DMS153 (cell line): ENCODE data around the gene CLUH.
"Not testable (repeated sequence)": the region's sequence is repeated elsewhere in the genome, so short reads cannot be mapped to it uniquely, and the experiment has no call there.

Source experiments
- DNase-seq: peaks from one replicate; lab custom pipeline; 2025; lab: John Stamatoyannopoulos, UW

Gene CLUH

DNA sequence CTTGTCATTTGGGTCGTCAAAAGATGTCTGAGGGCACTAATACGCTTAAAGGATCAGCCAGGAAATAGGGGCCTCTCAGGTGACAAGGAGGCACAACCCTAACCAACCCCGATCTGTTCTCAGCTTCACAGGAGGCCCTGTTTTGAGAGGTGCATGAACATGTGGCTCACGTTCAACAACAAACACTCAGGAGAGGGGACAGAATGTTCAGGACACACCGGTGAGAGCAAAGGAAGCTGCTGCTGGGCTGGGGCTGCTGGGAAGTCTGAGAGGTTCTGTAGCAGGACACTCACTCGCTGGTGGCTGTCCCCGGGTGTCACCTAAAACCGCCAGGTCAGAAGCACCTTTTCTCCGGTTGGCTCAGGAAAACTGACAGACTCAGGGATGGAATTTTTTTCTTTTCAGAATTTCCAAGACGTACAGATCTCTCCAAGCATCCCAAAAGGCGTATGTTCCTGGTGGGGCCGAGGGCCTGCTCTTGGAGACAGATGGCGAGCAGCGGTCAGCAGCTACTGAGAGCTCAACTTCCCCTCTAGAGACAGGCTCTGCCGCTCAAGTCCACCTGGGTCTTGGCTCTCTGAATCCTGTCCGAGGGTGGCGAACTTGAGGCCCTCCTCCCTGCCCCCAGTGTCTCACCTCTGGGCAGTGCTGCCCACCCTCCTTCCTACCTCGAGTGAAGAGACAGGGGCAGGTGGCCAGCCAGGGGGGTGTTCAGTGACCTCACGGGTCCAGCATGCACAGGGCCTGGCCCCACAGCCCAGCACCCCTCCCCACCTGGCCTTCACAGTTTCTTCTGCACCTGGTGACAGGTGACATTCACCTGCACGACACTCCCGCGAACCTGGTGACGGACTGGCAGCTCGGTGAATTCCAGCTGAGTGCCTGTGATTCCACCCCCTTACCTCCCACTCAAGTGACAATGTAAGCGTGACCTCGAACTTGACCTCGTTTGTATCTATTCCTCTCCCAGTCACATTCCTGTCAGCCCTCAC lies 22.9 kb downstream of the CLUH start:
- DNase-seq: no peak

DNA sequence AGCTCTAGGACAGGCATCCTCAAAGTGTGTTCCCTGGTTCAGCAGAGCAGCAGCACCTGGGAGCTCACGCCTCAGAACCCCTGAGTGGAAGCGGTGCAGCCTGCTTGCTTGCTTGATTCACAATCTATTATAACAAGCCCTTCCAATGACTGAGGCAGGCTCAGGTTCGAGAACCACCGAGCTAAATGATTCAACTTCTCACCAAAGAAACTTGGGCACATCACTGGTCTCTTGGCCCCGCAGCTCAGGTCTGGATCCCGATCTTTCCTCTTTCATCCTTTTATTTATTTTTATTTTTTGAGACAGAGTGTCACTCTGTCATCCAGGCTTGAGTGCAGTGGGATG lies 24.5 kb downstream of the CLUH start:
- DNase-seq: no peak

DNA sequence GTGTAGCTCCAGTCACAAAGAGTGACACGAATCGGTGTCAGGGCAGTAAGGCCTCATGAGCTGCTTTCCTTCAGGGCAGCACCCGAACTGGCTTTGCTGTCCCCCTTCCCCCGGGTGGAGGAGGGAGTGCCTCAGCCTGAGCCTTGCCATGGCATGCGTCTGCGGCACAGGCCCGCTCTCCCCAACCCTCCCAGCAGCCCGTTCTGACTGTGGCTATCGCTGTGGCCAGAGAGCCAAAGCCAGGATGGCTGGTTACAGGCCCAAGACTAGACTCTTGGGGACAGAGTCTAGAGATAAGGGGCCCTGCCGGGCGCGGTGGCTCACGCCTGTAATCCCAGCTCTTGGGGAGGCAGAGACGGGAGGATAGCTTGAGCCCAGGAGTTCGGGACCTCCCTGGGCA lies 25.9 kb downstream of the CLUH start:
- no peak for DNase-seq

DNA sequence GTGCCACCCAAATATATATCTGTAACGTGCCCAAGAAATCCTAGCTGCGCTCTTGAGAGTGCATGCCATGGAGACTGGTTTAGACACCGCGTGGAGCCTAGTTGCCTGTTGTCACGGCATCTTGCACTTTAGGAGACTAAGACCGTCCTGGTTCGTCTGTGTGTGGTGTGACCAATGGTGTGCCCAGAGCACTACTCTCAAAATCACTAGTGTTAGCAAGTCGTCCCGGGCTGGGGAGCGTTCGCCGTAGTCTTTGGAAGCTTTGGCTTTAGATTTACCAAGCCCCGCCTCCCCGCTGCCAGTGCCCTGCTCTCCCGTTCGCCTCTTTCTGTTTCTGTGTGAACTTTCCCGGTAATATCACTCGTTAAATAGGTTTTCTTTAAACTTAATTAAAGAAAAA lies 27.0 kb downstream of the CLUH start:
- DNase-seq: no peak

DNA sequence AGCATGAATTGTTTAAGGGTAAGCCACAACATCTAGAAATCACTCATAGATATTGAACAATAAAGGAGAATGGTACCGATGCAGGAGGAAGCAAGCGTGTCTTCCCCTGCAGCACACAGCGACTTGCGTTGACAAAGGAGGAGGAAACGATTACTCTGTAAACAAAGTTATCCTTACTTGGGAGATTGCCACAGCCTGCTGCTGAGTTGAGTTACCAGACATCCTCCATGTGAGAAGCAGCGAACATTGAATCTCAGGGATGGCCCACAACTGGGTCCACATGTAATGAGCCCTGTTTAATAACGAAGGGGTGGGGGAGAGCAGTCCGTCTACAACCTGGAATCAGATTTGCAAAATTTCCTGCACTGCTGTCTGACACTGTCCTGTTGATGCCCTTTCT lies 27.7 kb downstream of the CLUH start:
- no peak for DNase-seq

DNA sequence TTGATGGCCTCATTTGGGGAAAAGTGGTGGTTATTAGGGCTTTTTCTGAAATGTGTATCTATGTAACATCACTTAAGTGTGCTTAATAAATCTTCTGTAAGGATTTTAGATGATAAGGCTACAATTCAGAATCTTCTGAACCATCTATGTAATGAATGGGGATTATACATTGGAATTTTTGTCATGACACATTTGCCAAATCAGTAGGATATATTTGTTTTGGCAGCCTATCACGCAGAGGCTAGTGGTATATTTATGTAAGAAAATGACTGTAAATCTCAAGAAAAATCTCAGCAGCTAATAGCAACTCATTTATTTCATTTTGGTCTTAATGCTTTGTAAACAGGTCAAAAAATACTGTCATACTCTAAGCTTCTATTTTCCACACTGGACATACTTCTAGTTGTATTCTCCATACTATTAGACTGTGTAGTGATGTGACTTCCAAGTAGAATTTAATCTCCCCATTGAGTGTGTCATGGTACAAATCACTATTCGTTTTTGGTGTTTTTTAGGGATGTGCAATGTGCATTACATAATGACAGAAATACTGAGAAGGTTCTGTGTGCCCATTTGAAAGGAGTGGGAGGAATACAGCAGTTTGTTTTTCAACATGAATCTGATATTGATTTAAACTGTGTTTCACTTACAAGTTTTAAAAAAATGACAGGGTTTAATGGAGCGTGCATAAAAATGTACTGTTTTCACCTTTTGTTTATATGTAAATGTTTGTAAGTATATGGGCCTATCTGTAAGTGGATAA lies 29.2 kb downstream of the CLUH start:
- DNase-seq: no peak

DNA sequence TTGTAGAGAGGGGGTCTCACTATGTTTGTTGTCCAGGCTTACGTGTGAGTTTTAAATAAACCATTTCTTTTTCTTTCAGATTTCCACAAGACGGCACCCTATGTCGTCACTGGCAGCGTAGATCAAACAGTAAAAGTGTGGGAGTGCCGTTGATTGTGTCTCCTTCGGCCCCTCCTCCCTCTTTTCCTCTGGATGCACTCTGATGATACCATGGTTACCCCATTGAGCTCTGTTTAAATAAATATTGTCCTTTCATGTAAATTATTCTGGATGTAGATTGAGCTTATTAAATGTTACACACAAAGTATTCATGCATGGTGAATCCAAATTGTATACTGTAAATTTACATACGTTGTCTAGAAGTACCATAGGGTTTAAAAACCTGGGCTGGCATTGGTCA lies 29.9 kb downstream of the CLUH start:
- no peak for DNase-seq

DNA sequence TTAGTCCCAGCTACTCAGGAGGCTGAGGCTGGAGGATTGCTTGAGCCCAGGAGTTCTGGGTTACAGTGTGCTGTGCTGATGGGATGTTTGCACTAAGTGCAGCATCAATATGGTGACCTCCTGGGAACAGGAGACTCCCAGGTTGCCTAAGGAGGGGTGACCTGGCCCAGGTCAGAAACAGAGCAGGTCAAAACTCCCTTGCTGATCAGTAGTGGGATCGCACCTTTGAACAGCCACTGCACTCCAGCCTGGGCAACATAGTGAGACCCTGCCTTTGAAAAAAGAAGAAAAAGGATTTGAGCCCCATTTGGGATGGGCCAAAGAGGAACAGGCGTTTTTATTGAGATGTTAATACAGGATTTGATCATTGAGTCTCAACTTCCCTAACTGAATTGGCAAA lies 30.6 kb downstream of the CLUH start:
- DNase-seq: no peak

DNA sequence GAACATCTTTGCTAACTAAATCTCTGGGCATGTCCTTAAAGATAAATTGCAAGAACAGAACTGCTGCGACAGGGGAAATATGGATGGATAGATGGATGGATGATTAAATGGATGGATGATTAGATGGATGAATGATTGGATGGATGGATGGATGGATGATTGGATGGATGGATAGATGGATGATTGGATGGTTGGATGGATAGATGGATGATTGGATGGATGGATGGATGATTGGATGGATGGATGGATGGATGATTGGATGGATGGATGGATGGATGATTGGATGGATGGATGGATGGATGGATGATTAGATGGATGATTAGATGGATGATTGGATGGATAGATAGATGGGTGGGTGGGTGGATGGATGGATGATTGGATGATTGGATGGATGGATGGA lies 32.3 kb downstream of the CLUH start:
- not testable (repeated sequence) for DNase-seq

DNA sequence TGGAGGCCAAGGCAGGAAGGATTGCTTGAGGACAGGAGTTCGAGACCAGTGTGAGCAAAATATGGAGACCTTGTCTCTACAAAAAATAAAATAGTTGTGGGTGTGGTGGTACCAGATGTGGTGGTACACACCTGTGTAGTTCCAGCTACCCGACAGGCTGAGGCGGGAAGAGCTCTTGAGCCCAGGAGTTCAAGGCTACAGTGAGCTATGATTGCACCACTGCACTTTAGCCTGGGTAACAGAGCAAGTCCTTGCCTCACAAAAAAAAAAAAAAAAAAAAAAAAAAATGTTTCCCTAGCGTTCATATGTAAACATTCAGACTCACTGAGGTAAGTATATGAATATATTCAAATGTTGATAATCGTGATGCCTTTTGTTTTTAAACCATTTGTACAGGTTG lies 39.5 kb downstream of the CLUH start:
- DNase-seq: no peak

DNA sequence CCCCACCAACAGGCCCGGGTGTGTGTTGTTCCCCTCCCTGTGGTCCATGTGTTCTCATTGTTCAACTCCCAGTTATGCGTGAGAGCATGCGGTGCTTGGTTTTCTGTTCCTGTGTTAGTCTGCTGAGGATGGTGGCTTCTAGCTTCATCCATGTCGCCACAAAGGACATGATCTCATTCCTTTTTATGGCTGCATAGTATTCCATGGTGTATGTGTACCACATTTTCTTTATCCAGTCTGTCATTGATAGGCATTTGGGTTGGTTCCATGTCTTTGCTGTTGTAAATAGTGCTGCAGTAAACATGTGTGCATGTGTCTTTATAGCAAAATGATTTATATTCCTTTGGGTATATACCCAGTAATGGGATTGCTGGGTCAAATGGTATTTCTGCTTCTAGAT lies 51.2 kb downstream of the CLUH start:
- DNase-seq: not testable (repeated sequence)

DNA sequence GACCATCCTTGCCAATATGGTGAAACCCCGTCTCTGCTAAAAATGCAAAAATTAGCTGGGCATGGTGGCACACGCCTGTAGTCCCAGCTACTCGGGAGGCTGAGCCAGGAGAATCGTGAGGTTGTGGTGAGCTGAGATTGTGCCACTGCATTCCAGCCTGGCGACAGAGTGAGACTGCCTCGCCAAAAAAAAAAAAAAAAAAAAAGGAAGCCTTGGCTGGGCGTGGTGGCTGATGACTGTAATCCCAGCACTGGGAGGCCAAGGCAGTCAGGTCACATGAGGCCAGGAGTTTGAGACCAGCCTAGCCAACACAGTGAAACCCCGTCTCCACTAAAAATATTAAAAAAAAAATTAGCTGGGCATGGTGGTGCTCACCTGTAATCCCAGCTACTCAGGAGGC lies 52.2 kb downstream of the CLUH start:
- DNase-seq: not testable (repeated sequence)

DNA sequence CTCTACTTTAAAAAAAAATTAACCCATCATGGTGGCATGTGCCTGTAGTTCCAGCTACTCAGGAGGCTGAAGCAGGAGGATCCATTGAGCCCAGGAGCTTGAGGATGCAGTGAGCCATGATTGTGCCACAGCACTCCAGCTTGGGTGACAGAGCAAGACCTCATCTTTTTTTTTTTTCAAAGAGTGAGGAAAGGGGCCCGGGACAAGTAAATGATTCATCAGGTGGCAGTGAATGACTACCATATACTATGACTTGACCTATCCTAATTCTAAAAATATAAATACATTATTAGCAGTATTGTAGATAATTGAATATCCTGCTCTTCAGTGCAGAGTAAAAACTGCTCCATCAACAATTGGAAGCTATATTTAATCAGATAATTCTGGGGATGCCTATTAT lies 55.3 kb downstream of the CLUH start:
- DNase-seq: no peak

DNA sequence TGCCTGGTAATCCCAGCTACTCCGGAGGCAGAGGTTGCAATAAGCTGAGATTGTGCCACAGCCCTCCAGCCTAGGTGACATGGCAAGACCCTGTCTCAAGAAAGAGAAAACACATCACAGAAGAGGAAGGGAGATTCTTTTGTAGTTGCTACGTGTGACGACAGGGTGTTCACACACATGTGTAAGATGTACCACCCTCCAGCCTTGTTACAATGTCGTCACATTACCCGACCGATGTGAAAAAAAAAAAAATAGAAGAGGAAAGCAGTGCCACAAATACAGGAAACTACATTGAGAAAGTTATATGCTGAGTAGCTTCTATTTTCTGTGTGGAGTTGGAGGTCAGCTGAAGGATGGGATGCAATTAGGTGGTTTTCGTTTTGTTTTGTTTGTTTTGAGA lies 56.0 kb downstream of the CLUH start:
- DNase-seq: no peak

DNA sequence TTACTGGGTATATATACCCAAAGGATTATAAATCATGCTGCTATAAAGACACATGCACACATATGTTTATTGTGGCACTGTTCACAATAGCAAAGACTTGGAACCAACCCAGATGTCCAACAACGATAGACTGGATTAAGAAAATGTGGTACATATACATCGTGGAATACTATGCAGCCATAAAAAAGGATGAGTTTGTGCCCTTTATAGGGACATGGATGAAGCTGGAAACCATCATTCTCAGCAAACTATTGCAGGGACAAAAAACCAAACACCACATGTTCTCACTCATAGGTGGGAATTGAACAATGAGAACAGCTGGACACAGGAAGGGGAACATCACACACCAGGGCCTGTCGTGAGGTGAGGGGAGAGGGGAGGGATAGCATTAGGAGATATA lies 58.7 kb downstream of the CLUH start:
- DNase-seq: not testable (repeated sequence)

DNA sequence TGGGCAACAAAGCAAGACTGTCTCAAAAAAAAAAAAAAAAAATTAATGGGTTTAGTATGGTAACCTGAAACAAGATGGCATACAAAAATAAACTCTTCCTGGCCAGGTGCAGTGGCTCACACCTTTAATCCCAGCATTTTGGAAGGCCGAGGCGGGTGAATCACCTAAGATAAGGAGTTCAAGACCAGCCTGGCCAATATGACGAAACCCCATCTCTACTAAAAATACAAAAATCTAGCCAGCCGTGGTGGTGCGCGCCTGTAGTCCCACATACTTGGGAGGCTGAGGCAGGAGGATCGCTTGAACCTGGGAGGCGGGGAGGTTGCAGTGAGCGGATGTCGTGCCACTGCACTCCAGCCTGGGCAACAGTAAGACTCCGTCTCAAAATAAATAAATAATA lies 62.4 kb downstream of the CLUH start:
- no peak for DNase-seq

DNA sequence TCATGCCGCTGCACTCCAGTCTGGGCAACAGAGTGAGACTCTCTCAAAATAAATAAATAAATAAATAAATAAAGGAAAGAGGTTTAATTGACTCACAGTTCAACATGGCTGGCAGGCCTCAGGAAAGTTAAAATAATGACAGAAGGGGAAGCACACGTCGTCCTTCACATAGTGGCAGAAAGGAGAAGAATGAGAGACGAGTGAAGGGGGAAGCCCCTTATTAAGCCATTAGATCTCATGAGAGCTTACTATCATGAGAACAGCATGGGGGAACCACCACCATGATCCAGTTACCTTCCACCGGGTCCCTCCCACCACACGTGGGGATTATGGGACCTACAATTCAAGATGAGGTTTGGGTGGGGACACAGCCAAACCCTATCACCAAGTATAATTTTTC lies 63.6 kb downstream of the CLUH start:
- no peak for DNase-seq

DNA sequence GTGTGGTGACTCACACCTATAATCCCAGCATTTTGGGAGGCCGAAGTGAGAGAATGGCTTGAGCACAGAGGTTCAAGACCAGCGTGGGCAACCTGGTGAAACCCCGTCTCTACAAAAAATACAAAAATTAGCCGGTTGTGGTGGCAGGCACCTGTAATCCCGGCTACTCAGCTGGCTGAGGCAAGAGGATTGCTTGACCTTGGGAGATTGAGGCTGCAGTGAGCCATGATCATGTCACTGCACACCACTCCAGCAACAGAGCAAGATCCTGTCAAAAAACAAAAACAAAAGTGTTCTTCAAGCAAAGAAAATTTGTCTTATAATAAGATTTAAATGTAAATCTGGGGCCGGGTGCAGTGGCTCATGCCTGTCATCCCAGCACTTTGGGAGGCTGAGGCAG lies 66.6 kb downstream of the CLUH start:
- no peak for DNase-seq
